GM10847 (cell line): ENCODE measurements around the gene HEBP1.

Experiments used
- POLR2A ChIP-seq: IDR thresholded peaks from 2 replicates; pipeline ENCODE4 v1.6.1; 2011; ENCODE audit not compliant: insufficient read length; ENCODE audit errors: extremely low read depth

HEBP1 gene

GRCh38 chr12:13028825-13029570 is 28.9 kb upstream of the HEBP1 start:
- TF ChIP-seq POLR2A, result no peak

- no peak for TF ChIP-seq POLR2A
These were observed 27.4 kb upstream of the HEBP1 start for GRCh38 chr12:13027508-13027907.

- TF ChIP-seq POLR2A, result no peak
These were observed 27.0 kb upstream of the HEBP1 start for GRCh38 chr12:13027032-13027431.

- no peak for TF ChIP-seq POLR2A
These were observed 26.2 kb upstream of the HEBP1 start for GRCh38 chr12:13026286-13026685.

GRCh38 chr12:13024531-13024916 is 24.5 kb upstream of the HEBP1 start:
- no peak for TF ChIP-seq POLR2A

- TF ChIP-seq POLR2A, result no peak
These were observed 23.9 kb upstream of the HEBP1 start for GRCh38 chr12:13023811-13024530.

DNA sequence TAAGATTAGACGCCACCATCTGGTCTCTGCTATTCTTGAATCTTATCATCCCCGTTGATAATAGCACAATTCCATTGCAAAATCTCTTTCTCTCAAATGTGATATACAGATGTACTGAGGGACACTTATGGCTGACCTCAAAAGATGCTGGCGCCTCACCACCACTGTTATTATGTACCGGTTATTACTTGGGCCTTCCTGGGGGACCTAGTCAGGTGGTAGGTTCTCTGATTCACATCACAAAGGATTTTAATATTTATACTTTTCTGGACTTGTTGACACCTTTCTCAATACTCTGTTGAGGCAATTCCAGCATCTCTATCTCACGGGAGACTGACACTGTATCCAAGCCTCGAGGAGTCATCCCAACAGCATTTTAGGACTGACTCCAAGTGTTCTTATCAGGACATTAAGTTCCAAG is 22.8 kb upstream of the HEBP1 start:
- no peak for TF ChIP-seq POLR2A

DNA sequence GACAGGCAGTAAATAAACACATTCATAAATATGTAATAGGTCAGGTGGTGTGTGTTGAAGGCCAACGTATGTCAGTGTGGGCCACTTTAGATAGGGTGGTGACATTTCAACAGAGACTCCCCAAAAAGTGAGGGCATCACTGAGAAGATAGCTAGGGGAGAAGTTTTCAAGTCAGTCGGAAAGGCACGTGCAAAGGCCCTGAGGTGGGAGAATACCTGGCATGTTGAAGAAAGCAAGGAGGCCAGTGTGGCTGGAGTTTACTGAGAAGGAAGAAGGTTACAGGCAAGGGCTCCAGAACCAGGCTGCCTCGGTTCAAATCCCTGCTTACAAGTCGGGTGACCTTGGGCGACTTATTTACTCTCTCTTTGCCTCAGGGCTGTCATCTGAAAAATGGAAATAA is 11.0 kb upstream of the HEBP1 start:
- no peak for TF ChIP-seq POLR2A

- TF ChIP-seq POLR2A, result no peak
These were observed 8.8 kb upstream of the HEBP1 start for GRCh38 chr12:13008741-13009380.

DNA sequence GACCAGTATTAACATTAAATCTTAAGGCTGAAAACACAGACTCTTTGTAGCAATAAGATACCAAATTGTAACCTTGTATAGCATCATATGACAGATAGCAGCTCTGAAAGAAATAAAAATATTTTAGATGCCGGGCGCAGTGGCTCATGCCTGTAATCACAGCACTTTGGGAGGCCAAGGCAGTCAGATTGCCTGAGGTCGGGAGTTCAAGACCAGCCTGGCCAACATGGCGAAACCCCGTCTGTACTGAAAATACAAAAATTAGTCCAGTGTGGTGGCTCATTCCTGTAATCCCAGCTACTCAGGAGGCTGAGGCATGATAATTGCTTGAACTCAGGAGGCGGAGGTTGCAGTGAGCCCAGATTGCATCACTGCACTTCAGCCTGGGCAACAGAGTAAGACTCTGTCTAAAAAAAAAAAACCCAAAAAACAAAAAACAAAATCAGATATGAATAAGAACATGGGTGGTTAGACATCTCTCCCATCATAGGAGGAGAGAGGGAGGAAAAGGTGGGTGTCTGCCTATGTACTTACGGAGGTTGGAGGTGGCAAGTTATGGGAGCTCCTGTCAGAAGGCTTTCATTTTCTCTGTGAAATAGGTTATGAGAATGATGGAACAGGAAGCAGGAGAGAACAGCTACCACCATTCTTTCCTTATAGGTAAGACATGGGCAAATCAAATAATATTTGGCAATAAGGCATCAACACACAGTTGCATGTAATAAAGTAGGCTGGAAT is 7.6 kb upstream of the HEBP1 start:
- no peak for TF ChIP-seq POLR2A

DNA sequence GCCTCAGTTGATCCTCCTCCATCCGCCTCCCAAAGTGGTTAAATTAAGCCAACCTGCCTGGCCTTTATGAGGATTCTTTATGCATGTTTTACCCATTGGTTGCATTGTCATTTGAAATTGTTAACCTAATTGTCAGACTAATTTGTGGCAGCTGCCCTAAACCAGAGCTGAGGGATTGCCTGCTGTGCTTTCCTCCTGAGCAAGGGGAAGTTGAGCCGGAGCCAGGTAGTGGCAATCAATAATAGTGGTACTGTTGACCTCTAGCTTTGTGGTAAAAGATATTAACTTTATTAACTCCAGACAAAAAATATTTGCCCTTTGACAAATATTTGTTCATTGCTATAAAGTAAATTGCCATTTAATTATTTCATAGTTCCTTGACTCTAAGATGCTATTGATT is 5.6 kb upstream of the HEBP1 start:
- TF ChIP-seq POLR2A, result no peak

DNA sequence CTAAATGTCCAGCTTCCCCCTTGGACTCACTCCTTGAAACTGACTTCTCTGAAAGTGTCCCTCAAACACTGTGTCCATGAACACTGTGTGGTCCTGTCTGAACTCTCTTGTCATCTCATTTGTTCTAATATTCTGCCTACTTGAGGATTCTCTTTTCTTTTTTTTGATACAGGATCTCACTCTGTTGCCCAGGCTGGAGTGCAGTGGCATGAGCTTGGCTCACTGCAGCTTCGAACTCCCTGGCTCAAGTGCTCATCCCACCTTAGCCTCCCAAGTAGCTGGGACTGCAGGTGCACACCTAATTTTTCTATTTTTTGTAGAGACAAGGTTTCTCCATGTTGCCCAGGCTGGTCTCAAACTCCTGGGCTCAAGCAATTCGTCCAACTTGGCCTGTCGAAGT is 4.9 kb upstream of the HEBP1 start:
- TF ChIP-seq POLR2A, result no peak

- TF ChIP-seq POLR2A, result no peak
These were observed 4.3 kb upstream of the HEBP1 start for GRCh38 chr12:13004361-13004760.

DNA sequence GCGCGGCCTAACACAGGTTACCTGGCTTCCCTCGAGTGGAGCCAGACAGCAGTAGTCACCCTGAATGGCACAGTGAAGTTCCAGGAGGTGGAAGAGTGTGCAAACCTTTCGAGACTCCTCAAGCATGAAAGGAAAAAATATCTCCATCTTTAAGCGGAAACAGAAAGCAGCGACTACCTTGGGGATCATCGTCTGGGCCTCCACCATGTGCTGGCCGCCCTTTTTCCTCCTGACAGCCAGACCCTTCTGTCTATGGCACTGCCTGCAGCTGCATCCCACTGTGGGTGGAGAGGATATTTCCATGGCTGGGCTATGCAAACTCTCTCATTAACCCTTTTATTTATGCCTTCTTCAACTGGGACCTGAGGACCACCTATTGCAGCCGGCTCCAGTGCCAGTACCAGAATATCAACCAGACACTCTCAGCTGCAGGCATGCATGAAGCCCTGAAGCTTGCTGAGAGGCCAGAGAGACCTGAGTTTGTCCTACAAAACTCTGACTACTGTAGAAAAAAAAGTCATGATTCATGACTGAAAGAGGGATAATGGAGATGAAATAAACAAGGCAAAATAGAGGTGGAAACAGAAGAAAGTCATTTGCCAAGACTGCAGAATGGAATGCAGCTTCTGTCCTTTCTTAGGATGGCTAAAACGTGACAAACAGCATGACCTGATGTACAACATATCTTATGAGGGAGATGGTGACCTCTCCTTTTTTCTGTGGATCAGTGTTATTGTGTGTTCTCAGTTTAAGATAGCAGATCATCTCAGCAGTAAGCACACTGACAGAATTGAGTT is 2.4 kb upstream of the HEBP1 start:
- TF ChIP-seq POLR2A, result no peak

GRCh38 chr12:13001775-13002040 is 1.6 kb upstream of the HEBP1 start:
- TF ChIP-seq POLR2A, result no peak
